ENCODE measurements around the gene RPA3. TPM values are rescaled to one million over a fixed set of nuclear protein-coding genes. Genes with fewer than 3 reads are reported as not detected.

The RPA3 gene
- total RNA-seq, 1 experiment from 2014 or later = 108 TPM

DNA sequence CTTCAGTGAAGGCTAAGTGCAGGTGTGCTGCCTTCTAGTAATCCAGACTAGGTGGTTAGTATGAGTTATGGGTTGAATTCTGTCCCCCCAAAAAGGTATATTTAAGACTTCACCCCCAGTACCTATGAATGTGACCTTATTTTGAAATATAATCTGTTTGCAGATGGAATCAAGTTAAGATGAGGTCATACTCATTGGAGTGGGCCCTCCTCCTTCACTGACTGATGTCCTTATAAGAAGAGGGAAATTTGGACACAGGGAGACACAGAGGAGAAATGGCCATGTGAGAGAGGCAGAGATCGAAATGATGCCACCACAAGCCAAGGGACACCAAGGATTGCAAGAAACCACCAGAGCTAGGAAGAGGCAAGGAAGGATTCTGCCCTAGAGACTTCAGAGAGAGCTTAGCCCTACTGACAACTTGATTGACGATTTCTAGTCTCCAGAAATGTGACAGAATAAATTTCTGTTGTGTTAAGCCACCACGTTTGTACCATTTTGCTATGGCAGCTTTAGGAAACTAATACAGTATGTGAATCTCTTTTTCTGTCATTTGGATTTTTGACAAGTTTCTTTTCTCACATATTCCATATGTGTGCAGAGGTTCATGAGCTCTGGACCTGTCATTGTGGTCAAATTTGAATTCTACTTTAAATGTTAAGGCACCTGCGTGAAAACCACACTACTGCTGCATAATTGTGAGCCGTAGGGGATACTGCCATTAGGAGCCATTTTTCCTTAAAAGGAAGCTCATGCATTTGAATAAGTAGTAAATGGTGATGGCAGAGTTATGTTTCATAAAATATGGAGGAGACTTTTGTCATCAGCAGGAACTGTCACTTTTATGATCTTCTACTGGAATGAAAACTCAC, 2.6 kb upstream of the RPA3 start:
- no peak overlapping the region for H3K27ac ChIP-seq (ENCODE audit: insufficient read length, low read depth, low read length)
- H3K23me2 ChIP-seq (ENCODE audit: insufficient read length, low read depth, low read length, poor library complexity, severe bottlenecking) = no peaks in the 10 kb centered on the region
- H3K9ac ChIP-seq (ENCODE audit: extremely low read depth, insufficient read length, low read length) = no peak overlapping the region
- H3K4me1 ChIP-seq (ENCODE audit: insufficient read depth, low read length) = no peaks in the 10 kb centered on the region
- no peak overlapping the region for H3K56ac ChIP-seq (ENCODE audit: insufficient read length, low read depth, low read length)
- H3K79me1 ChIP-seq (ENCODE audit: insufficient read depth, low read depth, low read length, poor library complexity, severe bottlenecking) = no peaks in the 10 kb centered on the region
- H2BK120ac ChIP-seq (ENCODE audit: low read depth, low read length, poor library complexity, severe bottlenecking) = no peak overlapping the region
- H3K4ac ChIP-seq (ENCODE audit: low read depth, low read length) = no peak overlapping the region
- no peak overlapping the region for H3K23ac ChIP-seq (ENCODE audit: insufficient read length, low read depth, low read length)
- no peak overlapping the region for H3K4me3 Mint-ChIP-seq
- H3K27me3 ChIP-seq (ENCODE audit: insufficient read depth, low read length) = no peaks in the 10 kb centered on the region
- H3K9me3 ChIP-seq (ENCODE audit: control insufficient read depth, low read depth, low read length) = no peaks in the 10 kb centered on the region
- no peaks in the 10 kb centered on the region for H4K20me1 ChIP-seq (ENCODE audit: control insufficient read depth, insufficient read depth, insufficient read length)
- no peaks in the 10 kb centered on the region for H3K4me1 Mint-ChIP-seq
- peaks cover 0 to 2% (median 0%) of the 10 kb centered on the region in 3 experiments; a peak in 1 of 7 replicates for H3K36me3 Mint-ChIP-seq (ENCODE audit: insufficient read depth in 1 of 3, low read depth in 3 of 3)
- H3K79me2 ChIP-seq (ENCODE audit: insufficient read depth, low read length) = no peaks in the 10 kb centered on the region
- no peak overlapping the region for H2BK5ac ChIP-seq (ENCODE audit: insufficient read length, low read length)
- no CpG with 5 or more reads among the region's 5 CpGs for WGBS (ENCODE audit: extremely low coverage, insufficient read length, low lambda C conversion rate)
- H3K27ac Mint-ChIP-seq = no peak overlapping the region; a peak in 1 of 7 replicates
- H4K91ac ChIP-seq (ENCODE audit: insufficient read length, low read depth, low read length) = no peak overlapping the region
- DNase-seq = no peak
- H4K8ac ChIP-seq (replicated peaks; ENCODE audit: insufficient read length, low read depth, low read length) = no peak overlapping the region
- H4K5ac ChIP-seq (ENCODE audit: insufficient read length, low read depth, low read length) = no peak overlapping the region
- TF ChIP-seq, protein P1, sequence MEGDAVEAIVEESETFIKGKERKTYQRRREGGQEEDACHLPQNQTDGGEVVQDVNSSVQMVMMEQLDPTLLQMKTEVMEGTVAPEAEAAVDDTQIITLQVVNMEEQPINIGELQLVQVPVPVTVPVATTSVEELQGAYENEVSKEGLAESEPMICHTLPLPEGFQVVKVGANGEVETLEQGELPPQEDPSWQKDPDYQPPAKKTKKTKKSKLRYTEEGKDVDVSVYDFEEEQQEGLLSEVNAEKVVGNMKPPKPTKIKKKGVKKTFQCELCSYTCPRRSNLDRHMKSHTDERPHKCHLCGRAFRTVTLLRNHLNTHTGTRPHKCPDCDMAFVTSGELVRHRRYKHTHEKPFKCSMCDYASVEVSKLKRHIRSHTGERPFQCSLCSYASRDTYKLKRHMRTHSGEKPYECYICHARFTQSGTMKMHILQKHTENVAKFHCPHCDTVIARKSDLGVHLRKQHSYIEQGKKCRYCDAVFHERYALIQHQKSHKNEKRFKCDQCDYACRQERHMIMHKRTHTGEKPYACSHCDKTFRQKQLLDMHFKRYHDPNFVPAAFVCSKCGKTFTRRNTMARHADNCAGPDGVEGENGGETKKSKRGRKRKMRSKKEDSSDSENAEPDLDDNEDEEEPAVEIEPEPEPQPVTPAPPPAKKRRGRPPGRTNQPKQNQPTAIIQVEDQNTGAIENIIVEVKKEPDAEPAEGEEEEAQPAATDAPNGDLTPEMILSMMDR (conservative IDR thresholded peaks at IDR 0.05) = no peak
- no peak overlapping the region for H2AK5ac ChIP-seq (ENCODE audit: insufficient read length, low read length)
- no peak overlapping the region for H3T11ph ChIP-seq (ENCODE audit: low read length)
- peaks cover 0 to 2% of the 10 kb centered on the region in 2 experiments; a peak in 1 of 5 replicates for H3K9me3 Mint-ChIP-seq
- no peak overlapping the region for H2BK15ac ChIP-seq (ENCODE audit: low read depth, low read length)
- H2BK20ac ChIP-seq (ENCODE audit: low read depth, low read length, poor library complexity, severe bottlenecking) = no peak overlapping the region
- H2BK12ac ChIP-seq (ENCODE audit: insufficient read length, low read depth, low read length) = no peak overlapping the region
- no peak overlapping the region for H3K18ac ChIP-seq (ENCODE audit: insufficient read length, low read depth, low read length)
- no peak overlapping the region for H3K4me2 ChIP-seq (ENCODE audit: insufficient read depth, insufficient read length, low read length)
- no peaks in the 10 kb centered on the region for H3K27me3 Mint-ChIP-seq (ENCODE audit: low read depth)
- H2AFZ ChIP-seq (ENCODE audit: low read length) = no peak overlapping the region
- no peak overlapping the region for H3K14ac ChIP-seq (ENCODE audit: insufficient read depth, low read length)
